ENCODE measurements around the gene CPNE2. TPM values are rescaled to one million over a fixed set of nuclear protein-coding genes. Genes with fewer than 3 reads are reported as not detected.
A peak's percentile ranks its signal among the peaks of the same experiment; 100 is the strongest.

Gene CPNE2
- 10 to 100 TPM; 25.1 to 41.4 (median 40.6) TPM for total RNA-seq

GRCh38 chr16:57091975-57092785, at the start of gene CPNE2:
CPNE2 (plus strand) TSS chr16:57092583; CDS start chr16:57110743, 18,160 bp downstream.
- DNase-seq = peak; percentile 65 to 76
- Histone ChIP-seq H3K4me1 (peaks cover 0 to 12% of the 10 kb centered on the region in 2 donors), H3K27me3 (no peaks in the 10 kb centered on the region), H3K36me3 (no peaks in the 10 kb centered on the region), H3K4me3 (peak within 1 kb of the TSS; percentile 39 to 67), H3K9me3 (no peaks in the 10 kb centered on the region), H3K27ac (peak within 1 kb of the TSS; percentile 89 to 91)
- TF ChIP-seq, protein P1, sequence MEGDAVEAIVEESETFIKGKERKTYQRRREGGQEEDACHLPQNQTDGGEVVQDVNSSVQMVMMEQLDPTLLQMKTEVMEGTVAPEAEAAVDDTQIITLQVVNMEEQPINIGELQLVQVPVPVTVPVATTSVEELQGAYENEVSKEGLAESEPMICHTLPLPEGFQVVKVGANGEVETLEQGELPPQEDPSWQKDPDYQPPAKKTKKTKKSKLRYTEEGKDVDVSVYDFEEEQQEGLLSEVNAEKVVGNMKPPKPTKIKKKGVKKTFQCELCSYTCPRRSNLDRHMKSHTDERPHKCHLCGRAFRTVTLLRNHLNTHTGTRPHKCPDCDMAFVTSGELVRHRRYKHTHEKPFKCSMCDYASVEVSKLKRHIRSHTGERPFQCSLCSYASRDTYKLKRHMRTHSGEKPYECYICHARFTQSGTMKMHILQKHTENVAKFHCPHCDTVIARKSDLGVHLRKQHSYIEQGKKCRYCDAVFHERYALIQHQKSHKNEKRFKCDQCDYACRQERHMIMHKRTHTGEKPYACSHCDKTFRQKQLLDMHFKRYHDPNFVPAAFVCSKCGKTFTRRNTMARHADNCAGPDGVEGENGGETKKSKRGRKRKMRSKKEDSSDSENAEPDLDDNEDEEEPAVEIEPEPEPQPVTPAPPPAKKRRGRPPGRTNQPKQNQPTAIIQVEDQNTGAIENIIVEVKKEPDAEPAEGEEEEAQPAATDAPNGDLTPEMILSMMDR (IDR thresholded peaks at IDR 0.05) = peak in 3 of 4 experiments; percentile 12 to 30 (median 17)
- TF ChIP-seq POLR2A (IDR thresholded peaks at IDR 0.05) = peak; percentile 26 to 78
- intact Hi-C loops (cut with DNase I; ENCODE audit: low total_unique reads) = loop anchor here (5.0 kb wide), 1 partner anchor 325 kb away; no protein-coding TSS in a partner anchor

DNA sequence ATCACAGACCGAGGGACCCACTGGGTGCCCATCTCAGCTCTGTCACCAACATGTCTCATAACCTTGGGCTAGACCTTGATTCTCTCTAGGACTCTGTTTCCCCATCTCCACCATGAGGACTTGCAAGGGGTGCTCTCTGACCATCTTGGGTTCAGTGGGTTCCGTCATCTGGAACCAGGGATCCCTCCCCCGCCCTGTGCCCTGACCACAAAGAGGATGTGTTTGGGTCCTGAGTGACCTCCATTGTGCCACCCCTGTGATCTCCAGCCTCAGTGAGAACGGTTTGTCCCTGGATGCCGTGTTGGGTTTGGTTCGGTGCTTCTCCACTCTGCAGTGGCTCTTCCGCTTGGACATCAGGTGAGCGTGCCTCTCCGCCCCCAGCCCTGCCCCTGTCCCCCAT, 49.1 kb upstream of the CPNE2 start:
- Histone ChIP-seq H3K36me3 (no peaks in the 10 kb centered on the region), H3K4me1 (no peaks in the 10 kb centered on the region), H3K9me3 (no peaks in the 10 kb centered on the region), H3K27ac (no peak overlapping the region), H3K27me3 (no peaks in the 10 kb centered on the region), H3K4me3 (no peak overlapping the region)
- no peak for DNase-seq
- intact Hi-C loops (cut with DNase I; ENCODE audit: low total_unique reads) = no loop called here
- TF ChIP-seq POLR2A (IDR thresholded peaks at IDR 0.05) = no peak
- TF ChIP-seq, protein P1 (IDR thresholded peaks at IDR 0.05) = no peak

DNA sequence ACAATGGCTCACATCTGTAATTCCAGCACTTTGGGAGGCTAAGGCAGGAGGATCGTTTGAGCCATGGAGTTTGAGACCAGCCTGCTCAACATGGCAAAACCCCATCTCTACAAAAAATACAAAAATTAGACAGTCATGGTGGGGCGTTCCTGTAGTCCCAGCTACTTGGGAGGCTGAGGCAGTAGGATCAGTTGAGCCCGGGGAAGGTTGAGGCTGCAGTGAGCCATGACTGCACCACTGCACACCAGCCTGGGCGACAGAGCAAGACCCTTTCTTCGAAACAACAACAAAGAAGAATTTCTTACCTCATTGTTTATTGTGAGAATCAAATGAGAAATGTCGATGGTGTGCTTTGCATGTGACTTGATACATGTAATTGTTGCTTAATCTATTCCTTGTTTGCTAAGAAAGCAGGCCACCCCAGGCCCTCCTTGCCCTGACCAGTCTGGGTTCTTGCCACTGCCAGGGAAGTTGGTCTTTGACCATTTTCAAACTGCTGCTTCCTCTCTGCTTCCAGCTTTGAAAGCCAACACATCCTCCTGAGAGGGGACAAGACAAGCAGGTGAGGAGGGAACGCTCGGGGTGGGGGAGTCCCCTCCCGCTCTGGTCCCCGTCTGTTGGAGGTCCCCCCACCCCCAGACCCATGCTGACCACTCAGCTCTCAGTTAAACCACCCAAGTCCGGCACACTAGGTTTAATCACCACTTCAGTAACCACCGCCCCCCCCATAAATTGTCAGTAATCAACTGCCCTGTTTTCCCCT, 47.3 kb upstream of the CPNE2 start:
- H3K36me3 ChIP-seq = no peaks in the 10 kb centered on the region

DNA sequence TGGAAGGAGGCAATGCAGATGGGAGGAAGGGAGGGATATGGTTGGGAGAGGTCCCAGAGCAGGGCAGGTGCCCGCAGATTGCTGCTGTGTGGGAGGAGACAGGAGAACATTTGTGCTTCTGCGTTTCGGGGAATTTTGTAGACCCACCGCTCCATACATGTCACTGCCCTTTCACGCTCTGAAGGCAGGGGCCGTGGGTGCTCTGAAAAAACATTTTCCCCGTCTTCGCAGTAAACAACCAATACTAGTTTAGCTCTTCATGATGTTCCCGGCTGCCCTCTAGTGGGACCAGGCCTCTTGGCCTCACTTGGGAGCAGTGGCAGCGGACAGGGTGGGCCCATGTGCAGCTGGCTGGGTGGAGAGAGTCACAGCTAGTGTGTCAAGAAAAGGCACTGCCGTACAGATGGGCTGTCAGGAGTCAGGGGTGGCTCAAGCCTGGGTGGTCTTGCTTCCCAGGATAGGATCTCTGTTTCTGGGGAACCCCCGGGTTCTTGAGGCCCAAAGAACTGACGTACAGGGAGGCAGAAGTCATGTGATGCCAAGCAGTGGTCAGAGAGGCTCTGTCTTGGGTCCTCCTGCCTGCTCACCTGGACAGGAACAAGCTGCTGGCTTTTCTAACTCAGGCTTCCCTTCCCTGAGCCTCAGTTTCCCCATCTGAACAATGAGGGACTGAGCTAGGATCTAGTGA, 46.5 kb upstream of the CPNE2 start:
- no peak for TF ChIP-seq POLR2A (IDR thresholded peaks at IDR 0.05)
- TF ChIP-seq, protein P1 (IDR thresholded peaks at IDR 0.05) = peak; percentile 52 to 66 (median 58)
- peak; percentile 63 to 64 for DNase-seq
- Histone ChIP-seq H3K4me1 (no peaks in the 10 kb centered on the region), H3K36me3 (no peaks in the 10 kb centered on the region), H3K9me3 (no peaks in the 10 kb centered on the region), H3K27me3 (no peaks in the 10 kb centered on the region), H3K4me3 (no peak overlapping the region), H3K27ac (peak overlapping the region in 1 of 2 donors; percentile 12)
- intact Hi-C loops (cut with DNase I; ENCODE audit: low total_unique reads) = no loop called here

More for the DNA sequence above, 47.3 kb upstream of the CPNE2 start:
- Histone ChIP-seq H3K4me3 (no peak overlapping the region), H3K27me3 (no peaks in the 10 kb centered on the region), H3K9me3 (no peaks in the 10 kb centered on the region), H3K4me1 (no peaks in the 10 kb centered on the region), H3K27ac (peak overlapping the region in 1 of 2 donors; percentile 12)
- TF ChIP-seq, protein P1 (IDR thresholded peaks at IDR 0.05) = no peak
- no peak for TF ChIP-seq POLR2A (IDR thresholded peaks at IDR 0.05)
- intact Hi-C loops (cut with DNase I; ENCODE audit: low total_unique reads) = no loop called here
- no peak for DNase-seq

All from uterus (tissue), 4 donors.